CD14-positive monocyte (primary cell): Measurements from ENCODE around the gene ALOX5. TPM values are rescaled to one million over a fixed set of nuclear protein-coding genes. Genes with fewer than 3 reads are reported as not detected.

Source experiments
- DNase-seq, 3 donors: peaks; one replicate each; pipeline ENCODE4 v3.0.0-alpha.2; 2011 to 2022
- H2AFZ ChIP-seq: 2 replicates; pipeline ENCODE4 v1.6.0; 2012; ENCODE audit warnings: mild to moderate bottlenecking, low read depth, low read length, inconsistent platforms; ENCODE audit not compliant: insufficient read depth, poor library complexity, severe bottlenecking
- H3K27ac ChIP-seq, 2 donors: 1 replicate in 1 of 2; 2 replicates in 1 of 2; pipeline ENCODE4 v1.5.1; 2012 to 2013; ENCODE audit warnings: low read length in 2 of 2, control low read depth in 1 of 2, inconsistent platforms in 1 of 2, low read depth in 1 of 2, mild to moderate bottlenecking in 1 of 2
- H3K27me3 ChIP-seq, 2 donors: one replicate each; pipeline versions ENCODE4 v1.6.0 to v1.6.1; 2011 to 2013; ENCODE audit warnings: low read length in 2 of 2; ENCODE audit not compliant: control insufficient read depth in 2 of 2, insufficient read depth in 2 of 2
- H3K36me3 ChIP-seq, 2 donors: replicated peaks in 1 of 2; 1 replicate in 1 of 2; 2 replicates in 1 of 2; pipeline versions ENCODE4 v1.5.1 to v1.6.1; 2012 to 2013; ENCODE audit warnings: low read length in 2 of 2, control low read depth in 1 of 2, inconsistent platforms in 1 of 2, mild to moderate bottlenecking in 1 of 2; ENCODE audit not compliant: insufficient read depth in 2 of 2, control insufficient read depth in 1 of 2
- H3K4me1 ChIP-seq, 2 donors: 1 replicate in 1 of 2; 2 replicates in 1 of 2; pipeline versions ENCODE4 v1.5.1 to v1.6.1; 2012 to 2013; ENCODE audit warnings: low read length in 2 of 2, control low read depth in 1 of 2, inconsistent platforms in 1 of 2, mild to moderate bottlenecking in 1 of 2, moderate library complexity in 1 of 2; ENCODE audit not compliant: insufficient read depth in 2 of 2, control insufficient read depth in 1 of 2
- H3K4me2 ChIP-seq: replicated peaks from 2 replicates; pipeline ENCODE3; 2012; ENCODE audit warnings: low read length, moderate library complexity, mild to moderate bottlenecking; ENCODE audit not compliant: poor library complexity, severe bottlenecking; ENCODE audit errors: extremely low read depth
- H3K4me3 ChIP-seq, 3 experiments: fragments of 200-600 bp in 1 of 3; sonication (generic) in 1 of 3; replicated peaks in 1 of 3; 1 replicate in 2 of 3; 2 replicates in 1 of 3; pipeline ENCODE4 v1.5.1; 2011 to 2013; ENCODE audit warnings: low read length in 3 of 3, mild to moderate bottlenecking in 3 of 3, control low read depth in 2 of 3, low read depth in 2 of 3, inconsistent platforms in 1 of 3, moderate library complexity in 1 of 3
- H3K79me2 ChIP-seq: 2 replicates; pipeline ENCODE4 v1.6.0; 2012; ENCODE audit warnings: mild to moderate bottlenecking, control low read depth, inconsistent platforms, low read length, moderate library complexity; ENCODE audit not compliant: insufficient read depth
- H3K9ac ChIP-seq: 2 replicates; pipeline ENCODE4 v1.6.0; 2017; ENCODE audit warnings: low read length, mild to moderate bottlenecking; ENCODE audit not compliant: insufficient read depth, poor library complexity, severe bottlenecking
- H3K9me3 ChIP-seq, 2 donors: replicated peaks in 1 of 2; 1 replicate in 1 of 2; 2 replicates in 1 of 2; pipeline versions ENCODE4 v1.5.1 to v1.6.1; 2012 to 2013; ENCODE audit warnings: low read length in 2 of 2, control low read depth in 1 of 2; ENCODE audit not compliant: control insufficient read depth in 1 of 2, insufficient read depth in 1 of 2
- H4K20me1 ChIP-seq: 2 replicates; pipeline ENCODE4 v1.6.0; 2012; ENCODE audit warnings: mild to moderate bottlenecking, low read length, control low read depth, moderate library complexity; ENCODE audit not compliant: insufficient read depth
- H3K27ac Mint-ChIP-seq, 7 donors: one replicate each; pipeline ENCODE4 v1.8.0; 2020; ENCODE audit warnings: mild to moderate bottlenecking in 7 of 7, mixed read lengths in 7 of 7, moderate library complexity in 6 of 7, inconsistent platforms in 2 of 7
- H3K27me3 Mint-ChIP-seq, 3 donors: one replicate each; pipeline ENCODE4 v1.8.0; 2021 to 2022; ENCODE audit warnings: low read depth in 3 of 3, mild to moderate bottlenecking in 3 of 3, mixed read lengths in 3 of 3, moderate library complexity in 3 of 3, inconsistent platforms in 1 of 3
- H3K36me3 Mint-ChIP-seq, 2 donors: one replicate each; pipeline ENCODE4 v1.8.0; 2020; ENCODE audit warnings: mixed read lengths in 2 of 2, inconsistent platforms in 1 of 2, mild to moderate bottlenecking in 1 of 2
- H3K4me1 Mint-ChIP-seq: one replicate; pipeline ENCODE4 v1.8.0; 2020; ENCODE audit warnings: mild to moderate bottlenecking, mixed read lengths
- H3K4me3 Mint-ChIP-seq, 2 donors: one replicate each; pipeline ENCODE4 v1.8.0; 2020; ENCODE audit warnings: mild to moderate bottlenecking in 2 of 2, mixed read lengths in 2 of 2, moderate library complexity in 1 of 2
- H3K9me3 Mint-ChIP-seq, 7 donors: one replicate each; pipeline ENCODE4 v1.8.0; 2020 to 2022; ENCODE audit warnings: mixed read lengths in 7 of 7, mild to moderate bottlenecking in 6 of 7, moderate library complexity in 6 of 7, inconsistent platforms in 2 of 7
- CTCF ChIP-seq: fragments of 200-600 bp; IDR thresholded peaks from one replicate; pipeline ENCODE4 v1.8.0; 2022; ENCODE audit warnings: antibody characterized with exemption, mild to moderate bottlenecking
- WGBS: methylation state at CpG from one replicate; pipeline ENCODE4 v1.1.5; 2013; ENCODE audit warnings: missing lambda C conversion rate; ENCODE audit not compliant: insufficient coverage; 5-methylcytosine and 5-hydroxymethylcytosine counted together
- intact Hi-C, 2 donors: fragments of 100-400 bp; cut with micrococcal nuclease; formaldehyde crosslinking; loops; one replicate each; pipeline versions ENCODE4 v1.15.0 to v1.15.1; 2023
- polyA plus RNA-seq, 3 donors: library from polyadenylated mRNA; depleted of rRNA in 1 of 3; unstranded in 2 of 3; stranded (reverse) in 1 of 3; fragments of 300-500 nt in 2 of 3; fragments of >200 nt in 1 of 3; fragmentation: Illumina TruSeq in 2 of 3; gene quantifications; 1 replicate in 2 of 3; 2 replicates in 1 of 3; pipeline ENCODE4 v1.2.3, GENCODE V29; 2012 to 2021

ALOX5 gene
- polyA plus RNA-seq, 3 donors, result 223 to 918 (median 272) TPM

GRCh38 chr10:45439873-45440272 is 65.9 kb downstream of the ALOX5 start:
- Histone ChIP-seq H3K27me3 (no peaks in the 10 kb centered on the region), H4K20me1 (peaks cover 98% of the 10 kb centered on the region), H3K4me1 (peaks cover 20 to 24% of the 10 kb centered on the region in 2 donors), H2AFZ (no peak overlapping the region), H3K27ac (no peak overlapping the region), H3K36me3 (peaks cover 44 to 84% of the 10 kb centered on the region in 2 donors), H3K9ac (no peak overlapping the region), H3K9me3 (no peaks in the 10 kb centered on the region), H3K4me3 (no peak overlapping the region), H3K4me2 (no peak overlapping the region), H3K79me2 (no peaks in the 10 kb centered on the region)
- TF ChIP-seq CTCF, result no peak
- intact Hi-C loops, result no loop called here
- 80% methylated on average over 5 of the region's 7 CpGs for WGBS
- DNase-seq, result no peak
- H3K36me3 Mint-ChIP-seq, result peaks cover 62 to 81% of the 10 kb centered on the region in 2 donors
- H3K4me3 Mint-ChIP-seq, result no peak overlapping the region
- peaks cover 0 to 10% (median 3%) of the 10 kb centered on the region in 7 donors for H3K9me3 Mint-ChIP-seq
- H3K4me1 Mint-ChIP-seq, result peaks cover 24% of the 10 kb centered on the region
- H3K27me3 Mint-ChIP-seq, result peaks cover 0 to 3% (median 0%) of the 10 kb centered on the region in 3 donors
- peak overlapping the region in 2 of 7 donors; percentile 0 to 71 for H3K27ac Mint-ChIP-seq

- Mint-ChIP-seq H3K27me3 (peaks cover 0 to 3% (median 0%) of the 10 kb centered on the region in 3 donors), H3K4me3 (no peak overlapping the region), H3K9me3 (peaks cover 0 to 10% (median 3%) of the 10 kb centered on the region in 7 donors), H3K36me3 (peaks cover 67 to 82% of the 10 kb centered on the region in 2 donors), H3K27ac (peak overlapping the region in 2 of 7 donors; percentile 20 to 21), H3K4me1 (peaks cover 24% of the 10 kb centered on the region)
- H4K20me1 ChIP-seq, result peaks cover 96% of the 10 kb centered on the region
- DNase-seq, result no peak
- intact Hi-C loops, result no loop called here
- H3K4me1 ChIP-seq, result peaks cover 20 to 24% of the 10 kb centered on the region in 2 donors
- H3K9ac ChIP-seq, result no peak overlapping the region
- H3K27me3 ChIP-seq, result no peaks in the 10 kb centered on the region
- no peak for TF ChIP-seq CTCF
- no peaks in the 10 kb centered on the region for H3K79me2 ChIP-seq
- no peak overlapping the region for H2AFZ ChIP-seq
- WGBS, result 88% methylated on average over 12 of the region's 13 CpGs
- H3K36me3 ChIP-seq, result peaks cover 44 to 84% of the 10 kb centered on the region in 2 donors
- no peak overlapping the region for H3K4me3 ChIP-seq
- no peak overlapping the region for H3K27ac ChIP-seq
- no peaks in the 10 kb centered on the region for H3K9me3 ChIP-seq
- no peak overlapping the region for H3K4me2 ChIP-seq
These were observed 66.6 kb downstream of the ALOX5 start for GRCh38 chr10:45440511-45441062.
